Right lobe of liver (tissue), 4 donors: Measurements from ENCODE around the gene C17orf58.

Experiments
- CTCF ChIP-seq, 4 donors: fragments of 200-600 bp in 3 of 4; fragments of 450-650 bp in 1 of 4; IDR thresholded peaks; one replicate each; pipeline versions ENCODE4 v1.5.1 to v1.8.0; 2016 to 2022; ENCODE audit warnings: antibody characterized with exemption in 4 of 4, mild to moderate bottlenecking in 2 of 4
- POLR2A ChIP-seq: fragments of 450-650 bp; IDR thresholded peaks from one replicate; pipeline ENCODE4 v1.6.1; 2017; ENCODE audit warnings: antibody characterized with exemption, mild to moderate bottlenecking
- donor health status: DM: no; HTN: no; CAD: no.
- donor health status: DM: no; HTN: no; CAD: no.
- donor health status: DM: no; HTN: yes; CAD: no.

GRCh38 chr17:68036304-68037147 lies 40.3 kb upstream of the C17orf58 start:
- TF ChIP-seq CTCF (IDR thresholded peaks at IDR 0.05) (no peak), POLR2A (no peak)
